HepG2 (cell line): ENCODE results near the gene MED12L.

Experiments
- ETV6 ChIP-seq: sonication (generic); formaldehyde crosslinking; conservative IDR thresholded peaks from 2 replicates; pipeline ENCODE4 v1.4.0; 2020; ENCODE audit warnings: missing genetic modification reagents
- NFYB ChIP-seq: sonication (generic); formaldehyde crosslinking; IDR thresholded peaks from 2 replicates; pipeline ENCODE4 v1.4.0; 2020; ENCODE audit warnings: missing genetic modification reagents
- REPIN1 ChIP-seq: sonication (generic); formaldehyde crosslinking; IDR thresholded peaks from 2 replicates; pipeline ENCODE4 v1.8.0; 2022; ENCODE audit warnings: missing genetic modification reagents, low read depth, mild to moderate bottlenecking, borderline replicate concordance

DNA sequence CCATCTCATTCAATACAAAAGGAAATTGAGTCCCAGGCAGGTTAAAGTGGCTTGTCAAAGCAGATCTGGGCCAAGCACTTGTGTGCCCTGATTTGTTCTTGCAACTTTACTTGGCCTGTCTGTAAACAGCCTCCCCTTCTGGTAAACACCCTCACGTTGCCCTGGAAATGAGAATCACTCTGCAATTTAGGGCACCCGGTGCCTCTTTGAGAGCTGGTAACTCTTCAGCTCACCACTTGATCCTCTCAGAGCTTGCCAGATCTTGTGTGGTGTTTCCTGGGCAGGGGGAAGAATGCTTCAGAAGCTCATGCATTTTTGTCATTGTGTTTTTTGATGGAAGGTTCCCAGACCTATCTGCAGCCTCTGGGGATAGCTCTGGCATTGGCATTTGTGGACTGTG lies 11.3 kb downstream of the MED12L start:
- TF ChIP-seq NFYB (CRISPR knock-in tag) (no peak), REPIN1 (CRISPR knock-in tag) (no peak), ETV6 (CRISPR knock-in tag) (no peak)
